Loucy (cell line): ENCODE measurements around the gene RBKS.

Experiments used
- EZH2phosphoT487 ChIP-seq: fragments of 200-600 bp; IDR thresholded peaks from 2 replicates; pipeline ENCODE4 v1.6.1; 2018; ENCODE audit warnings: antibody characterized with exemption, mild to moderate bottlenecking, moderate library complexity, borderline replicate concordance
- TF ChIP-seq, protein P1 (sequence below): fragments of 200-600 bp; sonication (generic); conservative IDR thresholded peaks from 2 replicates; pipeline ENCODE4 v1.5.1; 2014; ENCODE audit warnings: mild to moderate bottlenecking, antibody characterized with exemption, low read length

DNA sequence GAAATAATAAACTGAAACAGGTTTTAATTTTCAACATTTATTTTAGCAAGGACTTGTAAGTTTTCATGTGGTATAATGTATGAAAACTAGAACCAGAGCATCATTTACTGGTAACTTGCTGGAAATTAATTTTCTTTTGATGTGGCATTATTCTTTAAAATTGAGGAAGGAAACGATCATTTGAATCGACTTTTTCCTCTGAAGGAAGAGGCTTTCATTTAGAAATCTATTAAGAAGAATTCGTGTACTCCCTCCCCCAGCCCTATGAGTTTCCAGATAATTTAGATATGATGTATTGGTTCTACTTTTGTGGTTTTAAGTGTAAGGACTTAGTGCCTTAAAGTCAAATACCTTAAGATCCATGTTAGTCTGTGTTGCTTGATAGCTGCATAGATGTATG lies 2.8 kb upstream of the RBKS start:
- TF ChIP-seq, protein P1, sequence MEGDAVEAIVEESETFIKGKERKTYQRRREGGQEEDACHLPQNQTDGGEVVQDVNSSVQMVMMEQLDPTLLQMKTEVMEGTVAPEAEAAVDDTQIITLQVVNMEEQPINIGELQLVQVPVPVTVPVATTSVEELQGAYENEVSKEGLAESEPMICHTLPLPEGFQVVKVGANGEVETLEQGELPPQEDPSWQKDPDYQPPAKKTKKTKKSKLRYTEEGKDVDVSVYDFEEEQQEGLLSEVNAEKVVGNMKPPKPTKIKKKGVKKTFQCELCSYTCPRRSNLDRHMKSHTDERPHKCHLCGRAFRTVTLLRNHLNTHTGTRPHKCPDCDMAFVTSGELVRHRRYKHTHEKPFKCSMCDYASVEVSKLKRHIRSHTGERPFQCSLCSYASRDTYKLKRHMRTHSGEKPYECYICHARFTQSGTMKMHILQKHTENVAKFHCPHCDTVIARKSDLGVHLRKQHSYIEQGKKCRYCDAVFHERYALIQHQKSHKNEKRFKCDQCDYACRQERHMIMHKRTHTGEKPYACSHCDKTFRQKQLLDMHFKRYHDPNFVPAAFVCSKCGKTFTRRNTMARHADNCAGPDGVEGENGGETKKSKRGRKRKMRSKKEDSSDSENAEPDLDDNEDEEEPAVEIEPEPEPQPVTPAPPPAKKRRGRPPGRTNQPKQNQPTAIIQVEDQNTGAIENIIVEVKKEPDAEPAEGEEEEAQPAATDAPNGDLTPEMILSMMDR = no peak
- no peak for TF ChIP-seq EZH2phosphoT487
